H9 (cell line): ENCODE results near the gene PRSS56. TPM values are rescaled to one million over a fixed set of nuclear protein-coding genes. Genes with fewer than 3 reads are reported as not detected.

ENCODE experiments used
- DNase-seq: peaks from one replicate; pipeline ENCODE4 v3.0.0-alpha.2; 2017
- H2AFZ ChIP-seq: one replicate; pipeline ENCODE4 v1.6.1; 2013; ENCODE audit warnings: mild to moderate bottlenecking, low read length, control low read depth, moderate library complexity
- H2AK5ac ChIP-seq: 2 replicates; pipeline ENCODE4 v1.6.1; 2013; ENCODE audit warnings: low read length, control low read depth, mixed read lengths; ENCODE audit not compliant: insufficient read length
- H2BK120ac ChIP-seq: one replicate; pipeline ENCODE4 v1.6.1; 2013; ENCODE audit warnings: low read depth, mild to moderate bottlenecking, low read length, control low read depth, inconsistent platforms; ENCODE audit not compliant: poor library complexity, severe bottlenecking
- H2BK12ac ChIP-seq: 2 replicates; pipeline ENCODE4 v1.6.1; 2013; ENCODE audit warnings: low read length, control low read depth, mixed read lengths, low read depth; ENCODE audit not compliant: insufficient read length
- H2BK15ac ChIP-seq: 2 replicates; pipeline ENCODE4 v1.6.1; 2013; ENCODE audit warnings: low read depth, low read length, control low read depth
- H2BK20ac ChIP-seq: one replicate; pipeline ENCODE4 v1.6.1; 2013; ENCODE audit warnings: low read depth, mild to moderate bottlenecking, low read length, control low read depth, inconsistent platforms; ENCODE audit not compliant: poor library complexity, severe bottlenecking
- H2BK5ac ChIP-seq: 2 replicates; pipeline ENCODE4 v1.6.1; 2013; ENCODE audit warnings: low read length, control low read depth, mixed read lengths; ENCODE audit not compliant: insufficient read length
- H3K14ac ChIP-seq: 2 replicates; pipeline ENCODE4 v1.6.1; 2013; ENCODE audit warnings: low read length, control low read depth; ENCODE audit not compliant: insufficient read depth
- H3K18ac ChIP-seq: 2 replicates; pipeline ENCODE4 v1.6.1; 2013; ENCODE audit warnings: low read depth, mild to moderate bottlenecking, mixed read lengths, low read length, control low read depth; ENCODE audit not compliant: insufficient read length
- H3K23ac ChIP-seq: 2 replicates; pipeline ENCODE4 v1.6.1; 2013; ENCODE audit warnings: low read length, control low read depth, mixed read lengths, low read depth; ENCODE audit not compliant: insufficient read length
- H3K23me2 ChIP-seq: 2 replicates; pipeline ENCODE4 v1.6.1; 2013; ENCODE audit warnings: low read depth, mild to moderate bottlenecking, mixed read lengths, low read length, control low read depth; ENCODE audit not compliant: insufficient read length, poor library complexity, severe bottlenecking
- H3K27ac ChIP-seq: 2 replicates; pipeline ENCODE4 v1.5.1; 2013; ENCODE audit warnings: low read length, control low read depth, mixed read lengths, low read depth; ENCODE audit not compliant: insufficient read length
- H3K27me3 ChIP-seq: 2 replicates; pipeline ENCODE4 v1.6.1; 2013; ENCODE audit warnings: low read length, control low read depth, inconsistent platforms; ENCODE audit not compliant: insufficient read depth
- H3K4ac ChIP-seq: 2 replicates; pipeline ENCODE4 v1.6.1; 2013; ENCODE audit warnings: low read depth, mild to moderate bottlenecking, control low read depth, inconsistent platforms, low read length, moderate library complexity
- H3K4me1 ChIP-seq: 2 replicates; pipeline ENCODE4 v1.6.1; 2013; ENCODE audit warnings: low read length, control low read depth, inconsistent platforms; ENCODE audit not compliant: insufficient read depth
- H3K4me2 ChIP-seq: 2 replicates; pipeline ENCODE4 v1.6.1; 2013; ENCODE audit warnings: low read length, control low read depth, mixed read lengths; ENCODE audit not compliant: insufficient read length, insufficient read depth
- H3K56ac ChIP-seq: 2 replicates; pipeline ENCODE4 v1.6.1; 2013; ENCODE audit warnings: low read depth, mild to moderate bottlenecking, mixed read lengths, low read length, control low read depth; ENCODE audit not compliant: insufficient read length
- H3K79me1 ChIP-seq: 2 replicates; pipeline ENCODE4 v1.6.1; 2013; ENCODE audit warnings: low read depth, mild to moderate bottlenecking, moderate library complexity, low read length, control low read depth, inconsistent platforms; ENCODE audit not compliant: insufficient read depth, poor library complexity, severe bottlenecking
- H3K79me2 ChIP-seq: 2 replicates; pipeline ENCODE4 v1.6.1; 2013; ENCODE audit warnings: low read length, control low read depth, inconsistent platforms; ENCODE audit not compliant: insufficient read depth
- H3K9ac ChIP-seq: 2 replicates; pipeline ENCODE4 v1.6.1; 2013; ENCODE audit warnings: low read length, control low read depth, mixed read lengths; ENCODE audit not compliant: insufficient read length; ENCODE audit errors: extremely low read depth
- H3K9me3 ChIP-seq: one replicate; pipeline ENCODE4 v1.6.1; 2013; ENCODE audit warnings: low read depth, low read length, inconsistent platforms; ENCODE audit not compliant: control insufficient read depth
- H3T11ph ChIP-seq: one replicate; pipeline ENCODE4 v1.6.1; 2013; ENCODE audit warnings: mild to moderate bottlenecking, low read length, control low read depth, inconsistent platforms
- H4K20me1 ChIP-seq: one replicate; pipeline ENCODE4 v1.6.1; 2013; ENCODE audit not compliant: control insufficient read depth, insufficient read length, insufficient read depth
- H4K5ac ChIP-seq: 2 replicates; pipeline ENCODE4 v1.6.1; 2013; ENCODE audit warnings: low read depth, mild to moderate bottlenecking, mixed read lengths, low read length, control low read depth; ENCODE audit not compliant: insufficient read length
- H4K8ac ChIP-seq: replicated peaks from 2 replicates; pipeline ENCODE4 v1.6.1; 2013; ENCODE audit warnings: low read length, control low read depth, mixed read lengths, low read depth; ENCODE audit not compliant: insufficient read length
- H4K91ac ChIP-seq: 2 replicates; pipeline ENCODE4 v1.6.1; 2013; ENCODE audit warnings: low read depth, mild to moderate bottlenecking, moderate library complexity, mixed read lengths, low read length, control low read depth; ENCODE audit not compliant: insufficient read length
- H3K27ac Mint-ChIP-seq, 3 experiments: 2 replicates in 2 of 3; 3 replicates in 1 of 3; pipeline ENCODE4 v1.8.0; 2020 to 2021; ENCODE audit warnings: mixed read lengths in 3 of 3, mild to moderate bottlenecking in 1 of 3, moderate library complexity in 1 of 3
- H3K27me3 Mint-ChIP-seq: 2 replicates; pipeline ENCODE4 v1.8.0; 2021; ENCODE audit warnings: low read depth, mild to moderate bottlenecking, moderate library complexity, mixed read lengths
- H3K36me3 Mint-ChIP-seq, 3 experiments: 2 replicates in 2 of 3; 3 replicates in 1 of 3; pipeline ENCODE4 v1.8.0; 2020 to 2021; ENCODE audit warnings: low read depth in 3 of 3, mixed read lengths in 3 of 3; ENCODE audit not compliant: insufficient read depth in 1 of 3
- H3K4me1 Mint-ChIP-seq, 2 experiments: 2 replicates each; pipeline ENCODE4 v1.8.0; 2020; ENCODE audit warnings: mixed read lengths in 2 of 2
- H3K4me3 Mint-ChIP-seq, 2 experiments: 2 replicates in 1 of 2; 3 replicates in 1 of 2; pipeline ENCODE4 v1.8.0; 2020 to 2021; ENCODE audit warnings: mild to moderate bottlenecking in 2 of 2, mixed read lengths in 2 of 2, moderate library complexity in 1 of 2
- H3K9me3 Mint-ChIP-seq, 2 experiments: 2 replicates in 1 of 2; 3 replicates in 1 of 2; pipeline ENCODE4 v1.8.0; 2020; ENCODE audit warnings: mild to moderate bottlenecking in 2 of 2, mixed read lengths in 2 of 2, moderate library complexity in 1 of 2
- CTCF ChIP-seq: fragments of 200-600 bp; sonication (generic); conservative IDR thresholded peaks from 3 replicates; pipeline ENCODE4 v1.8.0; 2021; ENCODE audit warnings: antibody characterized with exemption, mild to moderate bottlenecking
- WGBS: extraction: QIAGEN DNeasy Blood & Tissue Kit; methylation state at CpG from one replicate; pipeline ENCODE4 v1.1.7; 2013; ENCODE audit warnings: missing lambda C conversion rate, low lambda C conversion rate, mixed read lengths; ENCODE audit not compliant: insufficient read length; ENCODE audit errors: extremely low coverage; 5-methylcytosine and 5-hydroxymethylcytosine counted together
- total RNA-seq: library from RNA; stranded (reverse); gene quantifications from 2 replicates; pipeline ENCODE4 v1.2.1, GENCODE V29; 2021

Gene PRSS56
- total RNA-seq, 1 experiment from 2014 or later: not detected

GRCh38 chr2:232539298-232540231, 19.4 kb downstream of the PRSS56 start, which contains the start of gene CHRNG:
Gene CHRNG (plus strand): TSS chr2:232539692. CDS start chr2:232539748, 56 bp downstream.
- Histone ChIP-seq H2BK5ac (no peak within 1 kb of the TSS), H3K23me2 (no peaks in the 10 kb centered on the region), H4K91ac (no peak within 1 kb of the TSS), H2BK20ac (no peak within 1 kb of the TSS), H3T11ph (no peak within 1 kb of the TSS), H3K4me1 (peaks cover 4% of the 10 kb centered on the region; the same call in 1 of the 2 replicates), H3K14ac (peak within 1 kb of the TSS; percentile 13; the same call in 1 of the 2 replicates), H4K8ac (no peak within 1 kb of the TSS), H3K4me2 (no peak within 1 kb of the TSS), H2BK15ac (no peak within 1 kb of the TSS), H4K20me1 (no peaks in the 10 kb centered on the region), H2AFZ (no peak within 1 kb of the TSS), H2BK12ac (no peak within 1 kb of the TSS), H3K27me3 (no peaks in the 10 kb centered on the region; the same call in 1 of the 2 replicates), H4K5ac (no peak within 1 kb of the TSS), H2AK5ac (no peak within 1 kb of the TSS), H3K9ac (no peak within 1 kb of the TSS), H3K79me2 (no peaks in the 10 kb centered on the region), H3K4ac (no peak within 1 kb of the TSS), H3K56ac (no peak within 1 kb of the TSS), H3K27ac (no peak within 1 kb of the TSS), H3K79me1 (no peaks in the 10 kb centered on the region), H3K23ac (no peak within 1 kb of the TSS), H3K9me3 (no peaks in the 10 kb centered on the region), H3K18ac (peak within 1 kb of the TSS; percentile 7), H2BK120ac (no peak within 1 kb of the TSS)
- peak; percentile 66 for DNase-seq
- H3K4me1 Mint-ChIP-seq: peaks cover 18 to 24% of the 10 kb centered on the region in 2 experiments
- H3K36me3 Mint-ChIP-seq: peaks cover 0 to 5% (median 2%) of the 10 kb centered on the region in 3 experiments; a peak in 2 of 7 replicates
- no peak within 1 kb of the TSS for H3K4me3 Mint-ChIP-seq
- H3K27me3 Mint-ChIP-seq: peaks cover 10% of the 10 kb centered on the region
- no CpG with 5 or more reads among the region's 23 CpGs for WGBS
- no peak for TF ChIP-seq CTCF
- H3K9me3 Mint-ChIP-seq: peaks cover 4 to 8% of the 10 kb centered on the region in 2 experiments; a peak in 4 of 5 replicates
- peak within 1 kb of the TSS in 2 of 3 experiments; percentile 73 to 91; a peak in 5 of 7 replicates for H3K27ac Mint-ChIP-seq
